Stimulated activated CD4-positive, alpha-beta T cell treated with anti-CD3 and anti-CD28 coated beads, TNF-alpha, amount 100 ng/mL, for 48 hours (primary cell): Measurements from ENCODE around the gene RNF175.

Source experiments
- DNase-seq, 3 donors: peaks; one replicate each; pipeline ENCODE4 v3.0.0-alpha.2; 2020; ENCODE audit warnings: low read depth in 3 of 3

RNF175 gene

DNA sequence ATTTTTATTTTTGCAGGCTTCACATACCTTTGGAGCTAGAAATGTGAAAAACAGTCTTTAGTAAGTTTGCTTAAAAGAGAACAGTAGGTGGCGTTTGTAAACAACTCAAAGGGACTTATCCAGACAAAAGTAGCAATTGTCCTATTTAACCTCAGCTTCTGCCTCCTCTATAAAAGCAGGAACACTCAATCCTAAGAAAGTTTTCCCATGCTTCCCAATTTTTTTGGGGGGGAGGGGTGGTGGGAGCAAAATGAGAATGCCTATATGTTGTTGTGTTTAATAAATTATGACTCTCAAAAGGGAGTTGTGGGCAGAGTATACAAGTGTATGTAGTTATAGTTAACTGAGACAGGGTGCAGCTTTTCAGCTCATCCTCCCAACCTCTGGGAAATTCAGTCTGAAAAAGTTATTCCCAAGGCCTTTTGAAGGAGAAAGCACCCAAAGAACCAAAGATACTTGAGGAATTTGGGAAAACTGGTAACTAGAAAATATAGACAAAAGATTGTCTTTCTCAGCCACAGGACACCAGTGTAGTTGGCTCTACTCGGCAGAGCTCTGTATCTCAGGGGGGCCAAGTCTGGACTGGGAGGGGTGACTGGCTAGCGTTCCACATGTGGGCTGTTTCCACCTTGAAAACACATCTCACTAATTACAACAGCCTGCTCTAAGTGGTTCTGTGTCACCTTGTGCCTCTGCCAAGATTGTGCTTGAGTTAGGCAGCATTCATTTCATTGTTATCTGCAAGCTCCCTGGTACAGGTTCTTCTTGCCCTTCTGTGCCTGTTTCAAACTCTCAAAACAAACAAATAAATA is 26.3 kb upstream of the RNF175 start:
- no peak for DNase-seq

DNA sequence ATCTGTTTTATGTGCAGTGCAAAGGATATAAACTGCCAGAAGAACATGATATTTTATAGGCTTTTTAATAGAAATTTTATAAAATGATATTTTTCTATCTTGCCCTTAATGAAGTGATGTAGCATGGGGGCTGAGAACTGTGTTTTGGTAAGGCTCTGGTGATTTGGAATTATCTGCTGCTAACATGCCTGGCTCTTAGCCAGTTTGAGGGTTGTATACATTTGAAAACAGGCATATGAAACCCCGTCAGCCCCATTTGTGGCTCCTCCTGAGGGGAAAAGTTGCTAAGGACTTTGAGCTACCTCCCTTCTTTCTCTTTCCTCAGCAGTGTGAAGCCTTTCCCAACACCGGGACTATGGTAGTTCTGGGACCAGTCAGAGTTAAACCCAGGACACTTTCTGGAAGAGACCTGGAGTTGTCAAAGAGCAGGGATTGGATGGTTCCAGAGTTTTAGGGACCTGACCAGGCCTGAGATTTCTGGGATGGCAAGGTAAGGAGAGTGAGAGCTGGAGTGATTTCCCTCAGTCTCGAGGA is 24.4 kb upstream of the RNF175 start:
- DNase-seq = no peak

DNA sequence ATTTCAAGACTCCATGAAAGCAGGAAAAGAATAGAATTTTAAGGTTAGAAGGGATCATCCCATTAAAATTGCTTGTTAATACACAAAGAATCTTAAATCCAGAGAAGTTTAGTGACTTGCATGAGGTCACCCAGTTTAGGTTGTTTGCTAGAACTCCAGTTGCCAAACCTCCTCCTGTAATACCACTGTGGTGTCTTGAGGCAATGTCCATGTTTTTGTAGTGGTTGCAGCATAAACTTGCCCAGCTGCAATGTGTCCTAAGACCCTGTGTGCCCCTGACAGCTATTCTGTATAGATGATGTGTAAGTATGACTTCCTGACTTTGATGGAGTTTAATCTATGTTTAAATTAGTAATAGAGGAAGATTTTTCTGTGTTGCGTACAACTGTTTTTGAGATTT is 22.8 kb upstream of the RNF175 start:
- DNase-seq = no peak

DNA sequence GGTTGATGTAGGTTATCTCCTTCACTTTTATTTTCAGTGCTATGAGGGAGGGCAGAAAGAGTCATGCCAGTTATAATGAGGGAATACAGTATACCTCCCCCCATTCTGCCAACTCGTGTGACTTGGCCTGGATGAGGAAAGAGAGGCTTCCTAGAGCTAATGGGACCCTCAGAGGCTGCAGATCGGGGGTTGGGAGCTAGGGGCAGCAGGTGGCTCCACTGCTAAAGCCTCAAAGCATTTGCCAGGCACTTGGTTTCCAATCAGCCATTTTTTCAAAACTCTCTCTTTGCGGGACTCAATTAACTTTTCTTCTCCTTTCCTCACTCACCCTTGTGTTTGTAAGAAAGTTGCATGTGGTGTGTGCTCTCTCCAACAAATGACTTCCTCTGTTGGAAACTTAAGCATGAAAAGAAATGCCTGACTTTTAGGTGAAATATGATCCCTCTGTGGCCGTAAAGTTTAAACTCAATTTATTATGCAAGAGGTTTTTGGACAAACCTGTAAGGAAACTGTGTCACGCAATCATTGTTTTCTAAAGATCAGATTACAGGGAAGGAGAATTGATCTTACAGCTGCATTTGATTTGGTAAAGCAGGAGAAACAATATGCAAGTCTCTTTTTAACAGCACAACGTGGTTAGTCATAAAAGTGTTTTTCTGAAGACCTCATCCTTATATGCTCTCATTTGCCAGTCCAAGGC is 22.0 kb upstream of the RNF175 start:
- no peak for DNase-seq

DNA sequence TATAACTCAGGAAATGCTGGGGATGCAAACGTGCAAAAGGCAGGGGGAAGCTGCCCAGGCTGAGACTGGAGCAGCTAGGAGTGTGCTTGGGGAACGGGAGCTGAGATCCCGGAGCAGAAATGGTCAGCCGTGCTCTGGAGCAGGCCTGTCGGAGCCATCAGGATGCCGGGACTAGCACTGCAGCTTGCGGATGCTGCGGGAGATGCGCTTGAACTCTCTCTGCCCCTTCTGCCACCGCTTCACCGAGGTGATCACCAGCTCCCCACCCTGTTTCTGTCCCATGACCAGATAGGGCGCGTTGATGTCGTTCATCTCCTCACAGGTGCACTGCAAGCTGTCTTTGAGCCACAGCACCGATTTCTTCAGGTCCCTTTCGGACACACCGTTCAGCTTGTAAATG is 21.5 kb upstream of the RNF175 start:
- DNase-seq = no peak

DNA sequence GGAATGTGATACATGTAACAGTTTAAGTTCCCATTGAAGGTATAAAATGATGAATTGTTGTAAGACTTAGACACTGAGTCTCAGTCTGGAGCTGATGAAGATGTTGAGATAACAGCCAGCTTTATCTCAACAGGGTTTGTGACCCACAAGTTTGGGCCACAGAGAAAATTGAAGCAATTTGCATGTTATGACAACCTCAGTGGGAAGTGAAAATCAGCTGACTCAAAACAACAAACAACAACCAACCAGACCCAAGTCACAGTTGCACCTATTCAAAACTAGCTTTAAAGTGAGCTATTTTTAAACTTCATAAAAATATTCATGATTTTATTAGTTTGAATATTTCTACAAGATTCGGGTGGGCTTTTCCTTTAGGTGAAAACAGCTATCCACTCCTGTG is 21.1 kb upstream of the RNF175 start:
- no peak for DNase-seq

DNA sequence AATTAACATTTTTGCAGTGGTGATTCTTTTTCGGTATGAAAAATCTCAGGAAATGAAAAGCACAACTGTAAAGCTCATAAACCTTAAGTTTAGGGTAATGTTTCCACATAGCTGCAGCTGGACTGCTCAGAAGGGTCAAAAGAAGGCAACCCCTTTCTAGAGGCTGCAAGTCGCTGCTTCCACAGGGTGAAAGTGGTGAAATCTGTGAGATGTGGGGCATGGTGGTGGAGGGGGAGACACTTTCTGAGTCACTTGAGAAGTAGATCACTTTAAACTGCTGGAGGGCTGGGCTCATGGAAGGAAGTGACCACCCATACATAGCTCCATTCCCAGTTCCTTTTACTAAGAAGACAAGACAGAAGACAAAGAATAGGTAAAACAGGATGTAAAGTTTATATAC is 20.4 kb upstream of the RNF175 start:
- DNase-seq = no peak

DNA sequence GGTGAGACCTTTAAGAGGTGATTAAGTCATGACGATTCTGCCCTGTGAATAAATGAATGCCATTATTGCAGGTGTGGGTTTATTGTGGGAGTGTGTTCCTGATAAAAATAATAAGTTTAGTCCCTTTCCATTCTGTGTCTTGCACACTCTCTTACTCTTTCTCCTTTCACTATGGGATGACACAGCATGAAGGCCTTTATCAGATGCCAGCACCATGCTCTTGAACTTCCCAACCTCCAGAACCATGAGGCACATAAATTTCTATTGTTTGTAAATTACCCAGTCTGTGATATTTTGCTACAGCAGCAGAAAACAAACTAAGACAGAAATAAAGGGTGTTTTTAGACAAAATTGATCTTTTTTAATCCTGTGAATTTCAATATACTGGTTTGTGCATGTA is 18.6 kb upstream of the RNF175 start:
- DNase-seq = no peak

DNA sequence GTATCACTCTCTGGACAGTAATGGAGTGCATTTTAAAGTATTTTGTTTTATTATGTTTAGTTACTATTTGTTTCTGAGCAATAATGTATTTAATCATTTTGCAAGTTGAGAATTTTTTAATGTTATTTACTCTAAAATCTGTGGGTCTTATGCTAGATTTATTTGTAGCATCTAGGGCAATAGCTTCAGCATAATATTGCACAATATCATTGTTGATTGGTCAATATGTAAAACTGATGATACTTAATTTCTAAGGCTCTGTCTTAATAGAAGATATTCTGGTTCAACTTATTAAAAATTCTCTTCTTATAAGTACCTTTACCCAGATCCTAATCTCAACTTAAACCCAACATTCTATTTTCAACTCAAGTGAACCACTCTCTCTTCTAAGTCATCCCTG is 17.6 kb upstream of the RNF175 start:
- no peak for DNase-seq

DNA sequence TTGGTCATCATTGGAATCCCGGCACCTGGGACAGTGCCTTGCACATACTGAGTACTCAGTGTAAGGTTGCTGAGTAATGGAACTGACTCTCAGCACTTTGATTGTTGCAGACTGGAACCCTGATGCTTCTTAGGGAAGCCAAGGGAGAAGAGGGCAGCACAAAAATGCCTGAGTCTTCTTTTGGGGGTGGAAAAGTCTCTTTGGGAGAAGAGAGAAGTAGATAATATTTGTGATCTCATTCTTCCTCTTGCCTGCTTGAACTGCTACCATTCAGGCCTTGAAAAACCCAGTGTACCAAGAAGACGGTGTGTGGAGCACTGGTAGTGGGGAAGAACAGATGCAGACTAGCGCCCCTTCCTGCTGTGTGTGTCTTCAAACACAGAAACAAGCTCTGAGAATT is 16.8 kb upstream of the RNF175 start:
- DNase-seq = no peak

DNA sequence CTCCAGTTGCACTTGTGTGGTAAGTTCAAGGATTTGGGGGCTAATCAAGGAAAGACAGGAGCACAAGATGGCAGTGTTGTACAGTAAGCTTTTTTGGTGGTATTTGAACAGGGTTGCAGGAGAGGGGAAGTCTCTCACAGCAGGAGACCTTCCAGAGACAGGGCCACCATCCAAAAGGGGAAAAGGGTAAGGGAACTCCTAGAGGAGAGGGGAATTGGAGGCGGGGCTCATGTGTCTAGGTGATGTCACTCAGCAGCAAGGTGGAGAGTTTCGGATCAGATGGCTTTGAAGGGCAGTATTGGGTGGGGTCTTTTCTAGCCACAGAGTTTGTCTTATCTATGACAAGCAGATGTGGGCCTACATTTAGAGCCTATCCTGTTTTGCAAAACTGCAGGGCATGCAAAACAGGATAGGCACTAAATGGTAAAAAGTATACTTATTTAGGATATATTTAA is 13.4 kb upstream of the RNF175 start:
- no peak for DNase-seq

DNA sequence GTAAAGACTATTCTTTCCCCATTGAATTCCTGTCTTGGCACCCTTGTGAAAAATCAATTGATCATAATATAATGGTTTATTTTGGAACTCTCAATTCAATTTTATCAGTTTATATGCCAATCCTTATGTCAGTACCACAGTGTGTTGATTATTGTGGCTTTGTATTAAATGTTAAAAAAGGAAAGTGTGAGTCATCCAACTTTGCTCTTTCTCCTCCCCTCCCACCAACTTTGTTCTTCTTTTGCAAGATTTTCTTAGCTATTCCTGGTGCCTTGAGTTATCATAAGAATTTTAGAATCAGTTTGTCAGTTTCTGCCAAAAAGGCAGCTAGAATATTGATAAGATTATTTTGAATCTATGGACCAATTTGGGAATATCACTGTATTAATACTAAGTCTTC is 11.2 kb upstream of the RNF175 start:
- no peak for DNase-seq

DNA sequence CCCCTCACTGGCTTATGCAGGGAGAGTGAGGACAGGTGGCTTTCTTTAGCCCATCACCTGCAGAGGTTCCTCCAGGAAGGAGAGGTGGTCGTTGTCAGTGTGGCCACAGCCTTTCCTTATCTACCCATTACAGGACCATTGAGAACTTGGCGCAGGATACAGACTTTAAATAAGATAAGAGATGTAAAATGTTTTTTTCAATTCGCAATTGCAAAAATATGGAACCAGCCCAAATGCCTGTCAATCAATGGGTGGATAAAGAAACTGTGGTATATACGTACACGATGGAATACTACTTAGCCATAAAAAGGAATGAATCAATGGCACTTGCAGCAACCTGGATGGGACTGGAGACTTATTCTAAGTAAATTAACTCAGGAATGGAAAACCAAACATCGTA is 6.9 kb upstream of the RNF175 start:
- no peak for DNase-seq

DNA sequence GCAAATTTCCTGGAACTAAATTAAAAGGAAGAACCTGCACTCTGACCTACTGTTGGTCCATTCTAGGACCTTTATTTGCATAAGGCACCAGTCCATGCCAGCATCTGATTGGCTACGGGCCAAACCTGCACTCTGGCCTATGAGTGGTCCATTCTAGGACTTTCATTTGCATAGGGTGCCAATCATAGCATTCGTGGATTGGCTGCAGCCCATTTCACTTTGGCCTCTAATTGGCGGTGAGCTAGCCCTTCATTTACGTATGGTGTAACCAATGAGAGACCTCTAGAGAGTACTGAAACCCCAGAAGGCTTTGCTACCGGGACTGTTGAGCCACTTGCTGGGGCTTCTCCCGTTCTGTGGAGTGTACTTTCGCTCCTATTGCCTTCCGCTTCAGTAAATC is 6.1 kb upstream of the RNF175 start:
- DNase-seq = no peak

DNA sequence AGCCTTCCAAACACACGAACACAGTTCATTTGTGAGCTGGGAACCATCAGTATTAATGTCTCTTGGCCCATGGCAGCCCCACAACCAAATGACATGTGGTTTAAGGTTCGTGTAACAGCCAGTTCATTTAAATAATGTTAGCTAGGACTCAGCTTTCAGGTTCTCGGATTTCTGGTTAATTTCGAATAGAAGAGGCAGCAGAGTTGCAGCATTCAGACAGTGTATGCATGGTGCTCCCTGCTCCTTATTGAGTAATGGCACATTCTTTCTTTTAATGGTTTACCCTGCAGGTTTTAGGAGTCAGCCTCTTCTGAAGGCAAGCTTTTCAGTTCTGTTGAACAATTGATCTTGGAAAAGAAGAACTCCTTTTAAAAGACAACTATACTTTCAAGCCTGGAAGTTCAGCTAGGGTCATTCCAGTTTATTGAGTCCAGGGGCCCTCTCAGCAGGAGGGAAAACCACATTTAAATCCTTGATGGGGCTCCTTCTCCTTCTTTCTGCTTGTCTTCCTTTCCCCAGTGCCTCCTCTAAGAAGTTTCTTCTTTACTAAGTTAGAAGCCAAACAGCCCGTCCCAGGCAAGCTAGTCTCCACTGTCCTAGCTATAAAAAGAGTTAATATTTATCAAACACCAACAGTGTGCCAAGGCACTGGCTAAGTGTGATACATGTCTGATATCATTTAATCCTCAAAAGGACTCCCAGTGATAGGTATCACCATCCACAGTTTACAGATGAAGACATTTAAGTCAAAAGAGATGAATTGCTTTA is 5.0 kb upstream of the RNF175 start:
- DNase-seq = no peak

DNA sequence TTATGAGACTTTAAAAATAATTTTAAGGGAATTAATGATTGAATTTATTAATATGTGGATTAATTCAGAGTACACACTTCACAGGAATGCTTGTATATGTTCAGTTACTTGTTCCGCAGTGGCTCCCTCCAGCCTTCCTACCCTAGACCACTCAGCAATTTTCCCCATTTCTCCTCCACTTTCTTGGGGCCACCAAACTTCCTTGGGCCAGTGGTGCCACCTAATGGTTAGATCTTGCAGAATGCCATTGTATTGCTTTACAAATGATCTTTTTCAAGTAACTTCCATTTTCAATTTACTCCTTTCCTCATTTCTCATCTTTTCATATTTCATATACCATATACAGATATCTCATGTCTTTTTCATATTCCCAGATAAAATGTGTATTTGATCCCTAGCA is 3.6 kb upstream of the RNF175 start:
- no peak for DNase-seq

DNA sequence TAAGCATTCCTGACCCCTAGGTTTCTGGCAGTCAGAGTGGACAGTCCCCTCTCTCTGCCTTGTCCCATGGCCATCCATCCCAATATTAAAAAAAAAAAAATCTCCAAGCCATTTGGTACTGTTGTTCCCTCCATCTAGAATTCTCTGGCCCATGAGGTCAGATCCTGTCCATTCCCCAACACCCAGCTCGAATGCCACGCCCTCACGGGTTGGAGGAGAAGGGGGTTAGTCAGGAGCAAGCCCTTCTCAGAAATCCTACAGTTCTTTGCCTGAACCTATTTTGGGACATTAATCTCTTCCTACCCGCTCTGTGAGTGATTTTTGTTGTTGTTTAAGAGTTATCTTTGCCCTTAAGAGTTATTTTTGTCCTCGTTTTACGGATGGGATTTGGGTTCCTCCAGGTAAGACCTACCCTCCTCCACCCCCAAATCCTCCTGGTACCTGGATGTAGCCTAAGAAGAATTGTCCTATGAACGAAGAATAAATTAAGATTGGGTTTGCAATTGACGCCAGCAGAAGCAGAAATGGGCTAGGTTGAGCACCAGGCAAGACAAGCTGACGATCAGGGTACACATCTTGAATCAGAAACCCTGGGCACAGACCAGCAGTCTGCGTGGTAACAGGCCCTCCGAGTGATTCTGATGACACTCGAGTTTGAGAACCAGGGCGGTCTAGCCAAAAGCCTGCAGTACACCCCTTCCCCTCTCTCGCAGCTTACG is 977 bp downstream of the RNF175 start:
- no peak for DNase-seq

DNA sequence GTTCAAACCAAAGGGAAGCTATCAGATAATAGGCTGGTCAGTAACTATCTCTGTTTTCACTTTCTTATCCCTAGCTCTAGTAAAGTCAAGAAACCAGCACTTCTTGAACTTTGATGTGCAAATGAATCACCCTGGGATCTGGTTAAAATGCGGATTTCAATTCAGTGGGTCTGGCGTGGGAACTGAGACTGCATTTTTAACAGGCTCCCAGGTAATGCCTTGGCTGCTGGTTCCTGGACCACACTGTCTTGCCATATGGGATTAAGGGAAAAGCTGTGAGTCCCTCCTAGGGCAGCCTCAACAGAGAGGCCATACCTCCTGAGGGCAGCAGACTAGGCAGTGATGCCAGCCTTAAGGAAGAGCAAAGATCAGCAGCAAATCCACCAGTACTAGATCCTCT is 1.7 kb downstream of the RNF175 start:
- no peak for DNase-seq

DNA sequence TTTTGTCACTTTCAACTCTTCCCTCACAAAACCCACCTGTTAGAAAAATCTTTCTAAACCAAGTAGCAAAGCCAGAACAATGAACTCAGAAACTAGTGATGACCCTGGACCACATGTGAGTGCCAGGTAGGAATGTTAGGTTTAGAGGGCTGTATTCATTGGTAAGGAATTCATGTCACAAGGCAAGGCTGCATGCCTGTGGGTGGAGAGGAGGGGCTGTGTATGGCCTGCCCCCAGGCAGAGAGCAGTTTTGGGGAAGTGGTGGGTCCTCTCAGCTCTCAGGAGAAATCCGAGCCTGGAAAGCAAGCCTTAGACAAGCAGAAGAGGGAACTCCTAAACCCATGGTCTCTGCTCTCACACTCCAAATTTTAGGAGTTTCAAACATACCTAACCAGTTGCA is 2.4 kb downstream of the RNF175 start:
- no peak for DNase-seq

DNA sequence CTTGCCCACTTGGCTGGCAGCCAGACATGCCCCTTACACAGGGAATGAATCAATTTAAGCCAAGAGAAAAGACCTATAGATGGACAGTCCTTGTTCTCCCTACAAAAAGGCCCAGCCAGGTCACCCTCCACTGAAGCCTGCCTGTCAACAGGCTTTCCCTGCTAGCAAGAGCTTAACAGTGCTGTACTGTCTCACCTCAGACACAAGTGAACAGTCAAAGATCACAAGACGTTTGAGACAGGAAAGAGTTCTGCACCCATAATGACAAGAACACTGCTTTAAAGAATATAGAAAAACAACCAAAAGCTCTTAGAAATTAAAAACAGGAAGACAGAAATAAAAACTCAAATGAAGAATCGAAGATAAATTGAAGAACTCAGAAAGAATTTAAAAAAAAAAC is 4.6 kb downstream of the RNF175 start:
- DNase-seq = no peak

DNA sequence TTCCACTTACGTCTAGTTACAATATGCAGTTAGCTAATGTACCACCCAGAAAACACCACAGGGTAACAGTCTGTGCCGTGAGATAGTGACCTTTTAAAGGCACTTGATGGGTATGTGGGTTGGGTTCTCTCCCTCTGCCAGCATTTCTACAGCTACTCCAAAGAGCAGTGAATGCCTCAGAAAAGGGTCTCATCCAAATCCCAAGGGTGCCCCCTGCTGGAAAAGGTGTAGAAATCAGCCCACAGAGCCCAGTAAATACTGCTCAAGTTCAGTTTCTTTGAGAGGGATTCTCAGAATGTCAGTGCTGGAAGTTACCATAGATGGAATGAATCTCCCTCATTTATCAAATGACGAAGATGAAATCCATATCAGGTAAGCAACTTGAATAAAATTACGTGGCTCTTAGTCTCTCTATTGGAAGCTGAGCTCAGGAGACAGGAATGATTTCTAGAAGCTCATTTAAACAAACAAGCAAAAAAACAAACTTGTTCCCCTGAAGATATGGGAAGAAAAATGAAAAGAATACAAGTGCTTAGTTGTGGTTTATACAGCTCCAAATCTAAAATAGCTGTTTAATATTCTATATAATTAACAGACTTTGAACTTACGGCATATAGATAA is 9.5 kb downstream of the RNF175 start:
- peak; percentile 38 to 72 (median 52) for DNase-seq
